ENCODE data around the gene MYO1A.

The MYO1A gene

GRCh38 chr12:57096099-57096572 lies 46.2 kb upstream of the MYO1A start:
- Histone ChIP-seq H3K36me3 (ENCODE audit: control insufficient read depth, insufficient read depth, low read length) (peaks cover 38% of the 10 kb centered on the region), H3K27me3 (replicated peaks; ENCODE audit: control insufficient read depth, insufficient read depth, low read length) (no peaks in the 10 kb centered on the region), H3K4me3 (replicated peaks; ENCODE audit: low read depth, low read length) (no peak overlapping the region)
- no peak for DNase-seq (ENCODE audit: extremely low read depth, insufficient read length)
- TF ChIP-seq, protein P1, sequence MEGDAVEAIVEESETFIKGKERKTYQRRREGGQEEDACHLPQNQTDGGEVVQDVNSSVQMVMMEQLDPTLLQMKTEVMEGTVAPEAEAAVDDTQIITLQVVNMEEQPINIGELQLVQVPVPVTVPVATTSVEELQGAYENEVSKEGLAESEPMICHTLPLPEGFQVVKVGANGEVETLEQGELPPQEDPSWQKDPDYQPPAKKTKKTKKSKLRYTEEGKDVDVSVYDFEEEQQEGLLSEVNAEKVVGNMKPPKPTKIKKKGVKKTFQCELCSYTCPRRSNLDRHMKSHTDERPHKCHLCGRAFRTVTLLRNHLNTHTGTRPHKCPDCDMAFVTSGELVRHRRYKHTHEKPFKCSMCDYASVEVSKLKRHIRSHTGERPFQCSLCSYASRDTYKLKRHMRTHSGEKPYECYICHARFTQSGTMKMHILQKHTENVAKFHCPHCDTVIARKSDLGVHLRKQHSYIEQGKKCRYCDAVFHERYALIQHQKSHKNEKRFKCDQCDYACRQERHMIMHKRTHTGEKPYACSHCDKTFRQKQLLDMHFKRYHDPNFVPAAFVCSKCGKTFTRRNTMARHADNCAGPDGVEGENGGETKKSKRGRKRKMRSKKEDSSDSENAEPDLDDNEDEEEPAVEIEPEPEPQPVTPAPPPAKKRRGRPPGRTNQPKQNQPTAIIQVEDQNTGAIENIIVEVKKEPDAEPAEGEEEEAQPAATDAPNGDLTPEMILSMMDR (IDR thresholded peaks at IDR 0.05; ENCODE audit: insufficient read depth, low read length, poor library complexity, severe bottlenecking), result no peak

DNA sequence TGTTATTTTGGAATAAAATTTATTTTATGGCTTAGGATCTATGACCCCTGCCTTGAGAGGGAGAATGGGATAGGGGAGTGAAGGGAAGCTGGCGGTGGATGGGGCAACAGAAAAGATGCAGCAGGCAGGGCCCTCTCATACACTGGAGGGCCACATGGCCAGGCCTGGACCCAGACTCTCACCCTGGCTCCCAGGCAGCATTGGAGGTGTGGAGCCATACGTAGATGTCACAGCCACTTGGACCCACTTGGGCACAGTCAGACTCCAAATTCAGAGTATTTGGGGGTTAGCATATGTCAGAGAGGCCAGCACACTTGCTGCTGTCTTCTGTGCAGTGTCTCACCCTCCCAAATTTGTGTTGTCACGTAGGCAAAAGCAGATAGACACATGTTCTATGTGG lies 45.5 kb upstream of the MYO1A start:
- Histone ChIP-seq H3K4me3 (replicated peaks; ENCODE audit: low read depth, low read length) (no peak overlapping the region), H3K36me3 (ENCODE audit: control insufficient read depth, insufficient read depth, low read length) (peaks cover 39% of the 10 kb centered on the region), H3K27me3 (replicated peaks; ENCODE audit: control insufficient read depth, insufficient read depth, low read length) (no peaks in the 10 kb centered on the region)
- TF ChIP-seq, protein P1 (IDR thresholded peaks at IDR 0.05; ENCODE audit: insufficient read depth, low read length, poor library complexity, severe bottlenecking), result no peak
- no peak for DNase-seq (ENCODE audit: extremely low read depth, insufficient read length)

DNA sequence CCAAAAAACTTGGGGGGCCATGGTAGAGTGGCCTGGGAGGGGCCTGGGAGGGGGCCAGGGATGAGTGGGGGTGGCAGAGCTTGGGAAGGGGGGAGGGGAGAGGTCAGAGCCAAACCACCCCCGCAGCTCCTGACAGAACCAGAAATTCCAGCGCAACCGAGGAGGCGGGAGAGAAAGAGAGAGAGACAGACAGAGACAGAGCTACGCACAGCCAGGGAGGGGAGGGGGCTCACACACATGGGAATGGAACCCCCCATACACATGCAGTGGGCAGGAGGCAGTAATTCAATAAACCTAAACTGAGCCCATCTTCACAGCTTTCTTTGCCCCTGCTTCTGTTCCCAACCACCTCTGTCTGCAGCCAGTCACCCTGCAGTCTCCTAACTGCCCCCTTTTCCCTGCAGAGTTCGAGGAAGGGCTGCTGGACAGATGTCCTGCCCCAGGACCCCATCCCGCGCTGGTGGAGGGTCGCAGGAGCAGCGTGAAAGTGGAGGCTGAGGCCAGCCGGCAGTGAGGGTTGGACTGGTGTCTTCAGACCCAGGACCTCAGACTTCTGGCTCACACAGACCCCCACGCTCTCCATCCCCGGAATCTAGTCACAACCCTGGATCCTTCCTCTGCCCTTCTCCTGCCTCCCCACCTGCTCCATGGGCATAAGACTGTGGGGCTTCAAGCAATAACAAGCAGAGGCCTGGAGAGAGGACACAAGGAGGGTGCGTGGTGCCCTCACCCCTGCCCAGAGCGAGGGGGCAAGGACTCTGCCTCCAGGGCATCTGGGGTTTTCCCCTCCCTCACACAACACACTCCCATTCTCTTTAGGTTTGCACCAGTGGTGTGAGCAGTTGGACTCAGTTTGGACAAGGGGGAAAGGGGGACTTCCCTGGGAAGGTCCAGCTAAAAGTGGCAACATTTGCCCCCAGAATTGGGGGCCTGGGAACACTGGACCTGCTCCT lies 44.6 kb upstream of the MYO1A start:
- Histone ChIP-seq H3K36me3 (ENCODE audit: control insufficient read depth, insufficient read depth, low read length) (peaks cover 33% of the 10 kb centered on the region), H3K4me3 (replicated peaks; ENCODE audit: low read depth, low read length) (no peak overlapping the region), H3K27me3 (replicated peaks; ENCODE audit: control insufficient read depth, insufficient read depth, low read length) (no peaks in the 10 kb centered on the region)
- TF ChIP-seq, protein P1 (IDR thresholded peaks at IDR 0.05; ENCODE audit: insufficient read depth, low read length, poor library complexity, severe bottlenecking), result no peak
- DNase-seq (ENCODE audit: extremely low read depth, insufficient read length), result no peak

GRCh38 chr12:57093415-57094207 lies 43.7 kb upstream of the MYO1A start:
- TF ChIP-seq, protein P1 (IDR thresholded peaks at IDR 0.05; ENCODE audit: insufficient read depth, low read length, poor library complexity, severe bottlenecking), result peak; percentile 78
- peak; percentile 81 for DNase-seq (ENCODE audit: extremely low read depth, insufficient read length)
- H3K27me3 ChIP-seq (replicated peaks; ENCODE audit: control insufficient read depth, insufficient read depth, low read length), result no peaks in the 10 kb centered on the region
- peak overlapping the region; percentile 44 for H3K4me3 ChIP-seq (replicated peaks; ENCODE audit: low read depth, low read length)
- H3K36me3 ChIP-seq (ENCODE audit: control insufficient read depth, insufficient read depth, low read length), result peaks cover 25% of the 10 kb centered on the region

DNA sequence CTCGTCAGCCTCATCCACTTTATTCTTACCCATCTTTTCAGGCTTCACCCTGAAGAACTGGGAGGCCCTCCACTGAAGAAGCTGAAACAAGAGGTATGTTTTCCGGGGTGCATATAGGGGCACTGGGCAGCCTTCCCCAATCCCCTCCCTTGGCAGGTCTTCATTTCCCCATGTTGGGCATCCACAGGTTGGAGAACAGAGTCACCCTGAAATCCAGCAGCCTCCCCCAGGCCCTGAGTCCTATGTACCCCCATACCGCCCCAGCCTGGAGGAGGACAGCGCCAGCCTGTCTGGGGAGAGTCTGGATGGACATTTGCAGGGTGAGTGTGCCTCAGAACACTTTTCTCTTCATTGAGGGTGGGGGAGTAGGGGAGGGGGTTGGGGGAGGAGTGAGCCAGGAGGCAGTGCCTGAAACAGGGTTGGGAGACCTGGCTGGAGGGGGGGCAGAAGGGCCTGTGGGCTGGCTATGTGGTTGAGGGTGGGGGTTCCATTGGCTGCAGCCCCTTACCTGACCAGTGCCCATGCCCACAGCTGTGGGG lies 43.0 kb upstream of the MYO1A start:
- Histone ChIP-seq H3K4me3 (replicated peaks; ENCODE audit: low read depth, low read length) (peak overlapping the region; percentile 44), H3K36me3 (ENCODE audit: control insufficient read depth, insufficient read depth, low read length) (peaks cover 21% of the 10 kb centered on the region), H3K27me3 (replicated peaks; ENCODE audit: control insufficient read depth, insufficient read depth, low read length) (no peaks in the 10 kb centered on the region)
- no peak for DNase-seq (ENCODE audit: extremely low read depth, insufficient read length)
- TF ChIP-seq, protein P1 (IDR thresholded peaks at IDR 0.05; ENCODE audit: insufficient read depth, low read length, poor library complexity, severe bottlenecking), result no peak
